ENCODE data around the gene KIAA2012.

DNA sequence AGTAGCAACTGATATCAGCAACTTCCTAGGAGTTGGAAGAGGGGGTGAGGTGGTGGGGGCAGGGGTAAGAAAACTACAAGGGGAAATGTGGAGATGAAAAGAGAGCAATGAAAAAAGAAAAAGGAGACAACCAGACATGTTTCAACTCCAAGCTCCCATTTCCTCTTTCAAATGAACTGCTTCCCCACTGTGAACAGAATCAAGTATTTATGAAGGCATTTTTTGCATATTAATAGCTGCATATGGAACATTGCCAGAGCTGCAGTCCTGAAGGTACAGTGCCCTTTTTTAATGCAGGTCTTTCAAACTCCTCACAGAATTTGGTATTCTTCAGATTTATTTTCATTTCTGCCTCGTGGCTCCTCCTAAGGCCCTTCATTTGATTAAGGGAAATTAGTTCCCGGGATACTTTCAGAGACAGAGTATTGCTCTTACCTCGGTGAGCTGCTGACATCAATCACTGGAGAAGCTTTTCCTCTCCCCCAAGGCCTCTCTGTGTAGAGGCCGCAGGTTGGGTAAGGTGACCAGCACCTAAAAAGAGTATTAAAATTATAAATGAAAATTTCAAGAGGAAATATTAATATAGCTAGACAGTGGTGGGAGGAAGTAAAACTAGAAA, 68.4 kb downstream of the KIAA2012 start:
- TF ChIP-seq, protein P1, sequence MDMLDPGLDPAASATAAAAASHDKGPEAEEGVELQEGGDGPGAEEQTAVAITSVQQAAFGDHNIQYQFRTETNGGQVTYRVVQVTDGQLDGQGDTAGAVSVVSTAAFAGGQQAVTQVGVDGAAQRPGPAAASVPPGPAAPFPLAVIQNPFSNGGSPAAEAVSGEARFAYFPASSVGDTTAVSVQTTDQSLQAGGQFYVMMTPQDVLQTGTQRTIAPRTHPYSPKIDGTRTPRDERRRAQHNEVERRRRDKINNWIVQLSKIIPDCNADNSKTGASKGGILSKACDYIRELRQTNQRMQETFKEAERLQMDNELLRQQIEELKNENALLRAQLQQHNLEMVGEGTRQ (IDR thresholded peaks at IDR 0.05; ENCODE audit: low read depth, low read length): no peak
- TF ChIP-seq POLR2A (IDR thresholded peaks at IDR 0.05; ENCODE audit: low read depth, low read length): no peak

Data from IMR-90 (cell line).